Fibroblast of skin of abdomen (primary cell): ENCODE measurements around the gene TMC7.

Experiments
- DNase-seq: peaks from one replicate; pipeline ENCODE4 v3.0.0-alpha.2; 2013

Gene TMC7

DNA sequence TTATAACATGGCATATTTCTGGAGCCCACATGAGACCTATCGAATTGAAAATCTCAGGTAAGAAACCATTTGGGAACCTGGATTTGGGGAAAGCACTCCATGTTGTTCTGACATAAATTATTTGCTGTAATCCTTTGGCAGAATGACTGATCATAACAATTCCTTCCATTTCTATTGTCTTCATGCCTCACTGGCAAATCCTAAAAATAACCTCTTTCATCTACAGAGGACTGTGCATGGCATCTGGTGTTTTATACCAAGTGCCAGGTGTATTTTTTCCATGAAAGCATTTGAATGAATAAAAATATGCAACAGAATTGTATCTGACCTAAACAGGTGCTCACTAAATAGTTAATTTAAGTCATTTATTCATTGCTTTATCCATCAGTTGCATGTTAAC, 50.0 kb downstream of the TMC7 start:
- no peak for DNase-seq

- no peak for DNase-seq
Measured at GRCh38 chr16:19040400-19040799, 56.7 kb downstream of the TMC7 start.

- no peak for DNase-seq
Measured at GRCh38 chr16:19044769-19045168, 61.0 kb downstream of the TMC7 start.

DNA sequence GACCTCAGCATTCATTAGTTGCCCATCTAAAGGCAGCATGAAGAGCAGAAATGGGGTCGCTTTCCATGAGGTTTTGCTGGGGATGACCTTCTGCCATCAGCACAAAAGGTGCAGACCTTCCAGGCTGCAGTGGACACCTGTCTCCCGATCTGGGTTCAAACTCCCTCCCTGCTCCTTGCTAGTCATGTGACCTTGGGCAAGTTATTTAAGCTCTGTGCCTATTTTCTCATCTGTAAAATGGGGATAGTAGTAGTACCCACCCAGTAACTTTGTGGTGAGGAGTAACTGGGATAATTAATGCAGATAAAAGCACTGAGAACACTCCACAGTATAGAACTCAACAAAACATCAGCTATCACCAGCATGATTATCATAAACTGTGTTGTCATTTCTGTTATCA, 62.3 kb downstream of the TMC7 start:
- no peak for DNase-seq

DNA sequence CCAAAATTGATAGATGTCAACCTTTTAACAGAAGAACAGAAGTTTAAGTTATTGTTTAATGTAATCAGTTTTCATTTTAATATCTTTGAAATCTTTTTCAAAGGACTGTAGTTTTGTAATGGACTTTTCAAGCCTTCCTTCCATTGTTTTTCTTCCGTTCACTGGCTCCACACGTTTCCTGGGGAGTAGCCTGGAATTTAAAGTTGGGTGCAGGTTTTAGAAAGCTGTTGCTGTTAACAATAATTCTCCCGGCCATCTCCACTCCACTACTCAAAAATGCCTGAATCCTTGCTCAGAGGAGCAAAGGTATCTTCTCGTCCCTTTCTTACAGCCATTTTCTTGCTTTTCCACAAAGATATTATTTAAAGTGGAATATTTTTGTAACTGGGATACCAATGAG, 79.0 kb downstream of the TMC7 start:
- DNase-seq, result no peak

DNA sequence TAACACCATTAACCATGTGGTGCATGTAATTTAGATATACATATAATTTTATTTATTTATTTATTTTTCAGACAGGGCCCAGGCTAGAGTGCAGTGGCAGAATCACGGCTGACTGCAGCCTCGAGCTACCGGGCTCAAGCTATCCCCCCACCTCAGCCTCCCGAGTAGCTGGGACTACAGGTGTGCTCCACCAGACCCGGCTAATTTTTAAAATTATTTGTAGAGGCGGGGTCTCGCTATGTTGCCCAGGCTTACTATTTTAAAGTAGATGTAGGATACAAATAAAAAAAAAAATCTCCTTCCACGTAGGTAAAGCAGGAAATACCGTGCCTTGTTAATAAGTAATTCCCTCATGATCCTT, 83.2 kb downstream of the TMC7 start:
- DNase-seq, result no peak

GRCh38 chr16:19067349-19068236, 83.9 kb downstream of the TMC7 start, which contains the start of gene COQ7:
Gene COQ7 (plus strand): TSS chr16:19067614. CDS start chr16:19067665, 51 bp downstream.
- DNase-seq, result peak; percentile 100

DNA sequence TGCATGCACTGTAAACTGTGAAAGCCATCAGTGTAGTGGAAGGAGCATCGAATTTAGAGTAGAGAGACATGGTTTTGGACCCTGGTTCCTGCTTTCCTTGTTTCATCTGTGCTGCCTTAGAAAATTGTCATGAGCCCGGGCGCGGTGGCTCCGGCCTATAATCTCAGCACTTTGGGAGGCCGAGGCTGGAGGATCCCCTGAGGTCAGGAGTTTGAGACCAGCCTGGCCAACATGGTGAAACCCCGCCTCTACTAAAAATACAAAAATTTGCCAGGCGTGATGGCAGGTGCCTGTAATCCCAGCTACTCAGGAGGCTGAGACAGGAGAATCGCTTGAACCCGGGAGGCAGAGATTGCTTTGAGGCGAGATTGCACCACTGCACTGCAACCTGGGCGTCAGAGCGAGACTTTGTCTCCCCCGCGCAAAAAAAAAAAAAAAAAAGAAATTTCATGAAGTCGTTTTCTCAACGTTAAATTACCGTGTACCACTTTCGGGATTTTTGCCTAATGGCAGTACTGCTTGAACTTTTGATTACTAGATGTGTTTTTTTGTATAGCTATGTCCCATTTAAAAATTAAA, 84.6 kb downstream of the TMC7 start:
- no peak for DNase-seq

DNA sequence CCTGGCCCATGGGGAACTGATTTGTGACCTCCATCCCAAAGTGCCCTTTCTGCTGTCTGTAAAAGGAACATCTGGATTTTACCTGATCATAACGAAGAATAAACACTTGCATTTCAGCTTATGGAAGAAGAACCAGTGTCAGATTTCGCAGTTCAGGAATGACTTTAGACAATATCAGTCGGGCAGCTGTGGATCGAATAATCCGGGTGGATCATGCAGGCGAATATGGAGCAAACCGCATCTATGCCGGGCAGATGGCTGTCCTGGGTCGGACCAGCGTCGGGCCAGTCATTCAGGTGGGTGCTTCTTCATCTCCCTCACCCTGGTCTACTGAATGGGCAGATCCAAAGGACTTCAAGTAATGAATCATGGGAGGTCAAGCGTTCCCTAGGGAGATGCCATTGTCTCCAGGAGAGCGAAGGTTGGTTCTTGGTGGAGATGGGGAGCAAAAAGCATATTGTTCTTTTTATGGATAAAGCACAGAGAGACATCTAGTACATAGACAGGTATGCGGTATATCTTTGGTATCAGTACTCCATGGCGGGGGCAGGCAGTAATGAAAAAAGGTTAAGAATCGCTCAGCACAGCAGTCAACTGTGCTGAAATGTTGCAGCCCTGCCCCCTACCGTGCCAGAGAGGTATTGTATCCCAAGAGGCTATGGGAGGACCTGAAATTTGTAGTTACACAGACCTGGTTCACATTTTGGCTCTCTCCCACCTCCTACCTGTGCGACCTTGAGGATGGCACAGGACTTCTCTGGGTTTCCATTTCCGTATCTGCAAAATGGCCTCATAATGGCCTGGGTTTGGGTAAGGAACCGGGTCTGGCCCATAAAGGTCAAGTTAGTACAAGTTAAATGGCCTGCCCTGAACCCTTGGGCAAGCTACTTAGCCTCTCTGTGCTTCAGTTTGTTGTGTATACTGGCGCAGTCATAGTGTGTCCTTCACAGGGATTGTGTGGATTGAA, 88.4 kb downstream of the TMC7 start:
- peak; percentile 25 for DNase-seq

GRCh38 chr16:19073344-19073743, 89.6 kb downstream of the TMC7 start:
- no peak for DNase-seq

- no peak for DNase-seq
Measured at GRCh38 chr16:19073863-19074262, 90.1 kb downstream of the TMC7 start.

GRCh38 chr16:19075511-19075910, 91.8 kb downstream of the TMC7 start:
- DNase-seq, result no peak

- DNase-seq, result no peak
Measured at GRCh38 chr16:19077879-19078278, 94.1 kb downstream of the TMC7 start.

GRCh38 chr16:19083670-19084069, 99.9 kb downstream of the TMC7 start:
- DNase-seq, result no peak

GRCh38 chr16:19084139-19084538, 100.4 kb downstream of the TMC7 start:
- no peak for DNase-seq

DNA sequence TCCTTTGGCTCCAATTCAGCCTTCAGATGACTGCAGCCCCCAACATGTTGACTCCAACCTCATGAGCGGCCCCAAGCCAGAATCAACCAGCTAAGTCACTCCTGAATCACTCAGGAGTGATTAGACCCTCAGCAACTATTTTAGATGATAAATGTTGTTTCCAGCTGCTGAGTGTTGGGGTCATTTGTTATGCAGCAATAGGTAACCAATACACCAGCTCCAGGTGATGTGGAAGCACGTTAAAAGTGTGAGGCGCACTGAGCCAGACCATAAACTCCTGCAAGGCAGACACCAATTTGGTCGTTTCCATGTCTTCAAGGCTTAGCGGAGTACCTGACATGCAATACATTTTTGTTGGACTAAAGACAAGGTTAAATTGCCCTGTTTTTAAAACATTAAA, 101.1 kb downstream of the TMC7 start:
- no peak for DNase-seq

DNA sequence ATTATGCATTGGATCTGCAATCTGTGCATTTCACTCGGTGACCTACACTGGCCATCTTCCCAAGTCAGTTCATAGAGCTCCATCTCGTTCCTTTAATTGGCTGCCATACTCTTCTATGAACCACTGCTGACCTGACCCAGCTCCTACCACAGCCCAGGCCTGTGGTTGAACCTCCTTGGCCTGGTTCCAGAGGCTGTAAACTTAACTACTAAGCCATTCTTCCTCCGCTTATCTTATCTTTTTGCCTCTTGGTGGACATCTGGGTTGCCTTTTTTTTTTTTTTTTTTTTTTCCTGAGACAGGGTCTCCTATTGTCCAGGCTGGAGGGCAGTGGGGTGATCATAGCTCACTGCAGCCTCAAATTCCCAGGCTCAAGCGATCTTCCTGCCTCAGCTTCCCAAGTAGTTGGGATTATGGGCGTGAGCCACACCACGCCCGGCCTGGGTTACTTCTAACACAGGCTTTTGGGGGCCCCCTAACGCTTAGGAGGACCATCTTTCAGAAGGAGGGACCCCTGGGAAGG, 102.0 kb downstream of the TMC7 start:
- DNase-seq, result no peak

DNA sequence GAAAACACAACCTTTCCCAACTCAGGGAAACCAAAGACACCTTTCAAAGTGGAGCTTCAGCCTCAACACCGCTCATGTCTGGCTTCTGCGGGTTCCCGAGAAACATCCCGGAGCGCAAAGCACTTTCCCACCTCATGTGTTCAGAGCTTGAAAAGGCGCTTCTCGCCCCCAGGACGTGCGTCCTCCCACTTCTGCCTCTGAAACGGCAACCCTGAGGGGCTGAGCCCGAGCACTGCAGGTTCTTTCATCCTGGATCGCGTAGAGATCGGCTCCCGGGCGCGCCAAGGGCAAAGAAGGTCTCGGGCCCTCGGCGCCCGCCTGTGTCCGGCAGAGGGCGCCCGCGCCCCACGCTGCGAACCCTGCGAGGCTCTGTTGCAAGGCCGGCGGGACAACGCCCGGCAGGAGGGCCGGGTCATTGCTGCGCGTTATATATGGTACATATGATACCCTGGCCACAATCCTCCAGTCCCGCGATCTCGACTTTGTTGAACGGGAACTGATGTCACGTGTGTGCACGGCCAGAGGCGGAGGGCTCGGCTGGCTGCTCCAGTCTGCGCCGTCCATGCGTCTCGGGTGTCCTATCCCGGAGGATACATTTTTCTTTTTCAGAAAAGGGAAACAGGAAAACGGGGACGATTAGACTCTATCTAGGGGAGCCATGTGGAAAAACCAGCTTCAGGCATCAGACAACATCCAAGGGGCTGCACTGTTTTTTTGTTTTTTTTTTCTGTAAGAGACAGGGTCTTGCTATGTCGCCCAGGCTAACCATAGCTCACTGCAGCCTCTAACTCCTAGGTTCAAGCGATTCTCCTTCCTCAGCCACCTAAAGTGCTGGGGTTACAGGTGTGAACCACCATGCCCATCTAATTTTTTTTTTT, 102.8 kb downstream of the TMC7 start:
- DNase-seq, result peak; percentile 94

DNA sequence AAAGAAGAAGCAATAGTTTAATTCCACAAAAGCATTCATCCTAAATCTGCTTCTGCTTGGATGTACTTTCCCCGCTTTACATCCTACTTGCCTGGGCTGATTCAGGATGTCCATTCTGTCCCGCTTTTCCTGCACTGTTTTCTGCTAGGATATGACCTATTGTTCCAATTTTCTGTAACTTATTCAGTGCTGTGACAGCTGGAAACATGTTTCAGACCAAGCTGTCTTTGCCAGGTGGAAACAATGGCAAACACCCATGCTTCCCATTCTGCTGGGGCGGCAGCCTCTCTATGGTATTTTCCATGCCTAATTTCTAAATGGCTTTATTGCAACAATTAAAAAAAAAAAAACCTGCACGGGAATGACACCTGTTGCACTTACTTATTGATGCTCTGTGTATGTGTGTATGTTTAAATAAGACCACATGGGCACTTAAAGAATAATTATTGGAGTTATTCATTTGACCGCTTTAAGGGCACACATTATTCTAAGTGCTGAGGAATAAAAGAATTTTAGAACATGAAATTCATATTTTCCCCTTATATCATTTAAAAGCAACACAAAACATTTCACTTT, 104.7 kb downstream of the TMC7 start:
- no peak for DNase-seq

GRCh38 chr16:19089410-19089955, 105.7 kb downstream of the TMC7 start:
- no peak for DNase-seq

DNA sequence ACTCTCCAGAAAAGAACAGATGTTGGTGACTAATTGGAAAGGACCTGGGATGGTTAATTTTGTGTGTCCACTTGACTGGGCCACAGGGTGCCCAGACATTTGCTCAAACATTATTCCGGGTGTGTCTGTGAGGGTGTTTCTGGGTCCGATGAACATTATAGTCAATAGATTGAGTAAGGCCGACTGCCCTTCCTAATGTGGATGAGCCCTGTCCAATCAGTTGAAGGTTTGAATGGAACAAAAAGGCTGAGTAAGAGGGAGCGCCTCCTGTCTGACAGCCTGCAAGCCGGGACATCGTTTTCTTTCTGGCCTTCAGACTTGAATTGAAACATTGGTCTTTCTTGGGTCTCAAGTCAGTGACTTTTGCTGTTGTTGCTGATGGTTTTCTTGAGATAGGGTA, 107.2 kb downstream of the TMC7 start:
- DNase-seq, result no peak
